CD14-positive monocyte (primary cell): ENCODE data around the gene PAFAH1B1. TPM values are rescaled to one million over a fixed set of nuclear protein-coding genes. Genes with fewer than 3 reads are reported as not detected.
"Not testable (repeated sequence)": the region's sequence is repeated elsewhere in the genome, so short reads cannot be mapped to it uniquely, and the experiment has no call there.

Source experiments
- DNase-seq, 3 donors: peaks; one replicate each; pipeline ENCODE4 v3.0.0-alpha.2; 2011 to 2022
- H2AFZ ChIP-seq: 2 replicates; pipeline ENCODE4 v1.6.0; 2012; ENCODE audit warnings: mild to moderate bottlenecking, low read depth, low read length, inconsistent platforms; ENCODE audit not compliant: insufficient read depth, poor library complexity, severe bottlenecking
- H3K27ac ChIP-seq, 2 donors: 1 replicate in 1 of 2; 2 replicates in 1 of 2; pipeline ENCODE4 v1.5.1; 2012 to 2013; ENCODE audit warnings: low read length in 2 of 2, control low read depth in 1 of 2, inconsistent platforms in 1 of 2, low read depth in 1 of 2, mild to moderate bottlenecking in 1 of 2
- H3K27me3 ChIP-seq, 2 donors: one replicate each; pipeline versions ENCODE4 v1.6.0 to v1.6.1; 2011 to 2013; ENCODE audit warnings: low read length in 2 of 2; ENCODE audit not compliant: control insufficient read depth in 2 of 2, insufficient read depth in 2 of 2
- H3K36me3 ChIP-seq, 2 donors: replicated peaks in 1 of 2; 1 replicate in 1 of 2; 2 replicates in 1 of 2; pipeline versions ENCODE4 v1.5.1 to v1.6.1; 2012 to 2013; ENCODE audit warnings: low read length in 2 of 2, control low read depth in 1 of 2, inconsistent platforms in 1 of 2, mild to moderate bottlenecking in 1 of 2; ENCODE audit not compliant: insufficient read depth in 2 of 2, control insufficient read depth in 1 of 2
- H3K4me1 ChIP-seq, 2 donors: 1 replicate in 1 of 2; 2 replicates in 1 of 2; pipeline versions ENCODE4 v1.5.1 to v1.6.1; 2012 to 2013; ENCODE audit warnings: low read length in 2 of 2, control low read depth in 1 of 2, inconsistent platforms in 1 of 2, mild to moderate bottlenecking in 1 of 2, moderate library complexity in 1 of 2; ENCODE audit not compliant: insufficient read depth in 2 of 2, control insufficient read depth in 1 of 2
- H3K4me2 ChIP-seq: replicated peaks from 2 replicates; pipeline ENCODE3; 2012; ENCODE audit warnings: low read length, moderate library complexity, mild to moderate bottlenecking; ENCODE audit not compliant: poor library complexity, severe bottlenecking; ENCODE audit errors: extremely low read depth
- H3K4me3 ChIP-seq, 3 experiments: fragments of 200-600 bp in 1 of 3; sonication (generic) in 1 of 3; replicated peaks in 1 of 3; 1 replicate in 2 of 3; 2 replicates in 1 of 3; pipeline ENCODE4 v1.5.1; 2011 to 2013; ENCODE audit warnings: low read length in 3 of 3, mild to moderate bottlenecking in 3 of 3, control low read depth in 2 of 3, low read depth in 2 of 3, inconsistent platforms in 1 of 3, moderate library complexity in 1 of 3
- H3K79me2 ChIP-seq: 2 replicates; pipeline ENCODE4 v1.6.0; 2012; ENCODE audit warnings: mild to moderate bottlenecking, control low read depth, inconsistent platforms, low read length, moderate library complexity; ENCODE audit not compliant: insufficient read depth
- H3K9ac ChIP-seq: 2 replicates; pipeline ENCODE4 v1.6.0; 2017; ENCODE audit warnings: low read length, mild to moderate bottlenecking; ENCODE audit not compliant: insufficient read depth, poor library complexity, severe bottlenecking
- H3K9me3 ChIP-seq, 2 donors: replicated peaks in 1 of 2; 1 replicate in 1 of 2; 2 replicates in 1 of 2; pipeline versions ENCODE4 v1.5.1 to v1.6.1; 2012 to 2013; ENCODE audit warnings: low read length in 2 of 2, control low read depth in 1 of 2; ENCODE audit not compliant: control insufficient read depth in 1 of 2, insufficient read depth in 1 of 2
- H4K20me1 ChIP-seq: 2 replicates; pipeline ENCODE4 v1.6.0; 2012; ENCODE audit warnings: mild to moderate bottlenecking, low read length, control low read depth, moderate library complexity; ENCODE audit not compliant: insufficient read depth
- H3K27ac Mint-ChIP-seq, 7 donors: one replicate each; pipeline ENCODE4 v1.8.0; 2020; ENCODE audit warnings: mild to moderate bottlenecking in 7 of 7, mixed read lengths in 7 of 7, moderate library complexity in 6 of 7, inconsistent platforms in 2 of 7
- H3K27me3 Mint-ChIP-seq, 3 donors: one replicate each; pipeline ENCODE4 v1.8.0; 2021 to 2022; ENCODE audit warnings: low read depth in 3 of 3, mild to moderate bottlenecking in 3 of 3, mixed read lengths in 3 of 3, moderate library complexity in 3 of 3, inconsistent platforms in 1 of 3
- H3K36me3 Mint-ChIP-seq, 2 donors: one replicate each; pipeline ENCODE4 v1.8.0; 2020; ENCODE audit warnings: mixed read lengths in 2 of 2, inconsistent platforms in 1 of 2, mild to moderate bottlenecking in 1 of 2
- H3K4me1 Mint-ChIP-seq: one replicate; pipeline ENCODE4 v1.8.0; 2020; ENCODE audit warnings: mild to moderate bottlenecking, mixed read lengths
- H3K4me3 Mint-ChIP-seq, 2 donors: one replicate each; pipeline ENCODE4 v1.8.0; 2020; ENCODE audit warnings: mild to moderate bottlenecking in 2 of 2, mixed read lengths in 2 of 2, moderate library complexity in 1 of 2
- H3K9me3 Mint-ChIP-seq, 7 donors: one replicate each; pipeline ENCODE4 v1.8.0; 2020 to 2022; ENCODE audit warnings: mixed read lengths in 7 of 7, mild to moderate bottlenecking in 6 of 7, moderate library complexity in 6 of 7, inconsistent platforms in 2 of 7
- WGBS: methylation state at CpG from one replicate; pipeline ENCODE4 v1.1.5; 2013; ENCODE audit warnings: missing lambda C conversion rate; ENCODE audit not compliant: insufficient coverage; 5-methylcytosine and 5-hydroxymethylcytosine counted together
- intact Hi-C, 2 donors: fragments of 100-400 bp; cut with micrococcal nuclease; formaldehyde crosslinking; loops; one replicate each; pipeline versions ENCODE4 v1.15.0 to v1.15.1; 2023
- polyA plus RNA-seq, 3 donors: library from polyadenylated mRNA; depleted of rRNA in 1 of 3; unstranded in 2 of 3; stranded (reverse) in 1 of 3; fragments of 300-500 nt in 2 of 3; fragments of >200 nt in 1 of 3; fragmentation: Illumina TruSeq in 2 of 3; gene quantifications; 1 replicate in 2 of 3; 2 replicates in 1 of 3; pipeline ENCODE4 v1.2.3, GENCODE V29; 2012 to 2021
- TF ChIP-seq, protein P1 (sequence below): fragments of 200-600 bp; IDR thresholded peaks from one replicate; pipeline ENCODE4 v1.8.0; 2022; ENCODE audit warnings: antibody characterized with exemption, mild to moderate bottlenecking

The PAFAH1B1 gene
- polyA plus RNA-seq, 3 donors: 9.1 to 51.8 (median 17.1) TPM

DNA sequence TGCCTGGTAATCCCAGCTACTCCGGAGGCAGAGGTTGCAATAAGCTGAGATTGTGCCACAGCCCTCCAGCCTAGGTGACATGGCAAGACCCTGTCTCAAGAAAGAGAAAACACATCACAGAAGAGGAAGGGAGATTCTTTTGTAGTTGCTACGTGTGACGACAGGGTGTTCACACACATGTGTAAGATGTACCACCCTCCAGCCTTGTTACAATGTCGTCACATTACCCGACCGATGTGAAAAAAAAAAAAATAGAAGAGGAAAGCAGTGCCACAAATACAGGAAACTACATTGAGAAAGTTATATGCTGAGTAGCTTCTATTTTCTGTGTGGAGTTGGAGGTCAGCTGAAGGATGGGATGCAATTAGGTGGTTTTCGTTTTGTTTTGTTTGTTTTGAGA, 62.1 kb downstream of the PAFAH1B1 start:
- H3K36me3 ChIP-seq: peaks cover 0 to 15% of the 10 kb centered on the region in 2 donors
- H3K4me3 Mint-ChIP-seq: no peak overlapping the region

DNA sequence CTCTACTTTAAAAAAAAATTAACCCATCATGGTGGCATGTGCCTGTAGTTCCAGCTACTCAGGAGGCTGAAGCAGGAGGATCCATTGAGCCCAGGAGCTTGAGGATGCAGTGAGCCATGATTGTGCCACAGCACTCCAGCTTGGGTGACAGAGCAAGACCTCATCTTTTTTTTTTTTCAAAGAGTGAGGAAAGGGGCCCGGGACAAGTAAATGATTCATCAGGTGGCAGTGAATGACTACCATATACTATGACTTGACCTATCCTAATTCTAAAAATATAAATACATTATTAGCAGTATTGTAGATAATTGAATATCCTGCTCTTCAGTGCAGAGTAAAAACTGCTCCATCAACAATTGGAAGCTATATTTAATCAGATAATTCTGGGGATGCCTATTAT, 62.8 kb downstream of the PAFAH1B1 start:
- peaks cover 96% of the 10 kb centered on the region for H4K20me1 ChIP-seq
- H3K9ac ChIP-seq: no peak overlapping the region
- H3K27ac ChIP-seq: peak overlapping the region in 1 of 2 donors; percentile 60
- H3K36me3 Mint-ChIP-seq: peaks cover 16 to 37% of the 10 kb centered on the region in 2 donors
- peaks cover 0 to 15% of the 10 kb centered on the region in 2 donors for H3K36me3 ChIP-seq
- TF ChIP-seq, protein P1, sequence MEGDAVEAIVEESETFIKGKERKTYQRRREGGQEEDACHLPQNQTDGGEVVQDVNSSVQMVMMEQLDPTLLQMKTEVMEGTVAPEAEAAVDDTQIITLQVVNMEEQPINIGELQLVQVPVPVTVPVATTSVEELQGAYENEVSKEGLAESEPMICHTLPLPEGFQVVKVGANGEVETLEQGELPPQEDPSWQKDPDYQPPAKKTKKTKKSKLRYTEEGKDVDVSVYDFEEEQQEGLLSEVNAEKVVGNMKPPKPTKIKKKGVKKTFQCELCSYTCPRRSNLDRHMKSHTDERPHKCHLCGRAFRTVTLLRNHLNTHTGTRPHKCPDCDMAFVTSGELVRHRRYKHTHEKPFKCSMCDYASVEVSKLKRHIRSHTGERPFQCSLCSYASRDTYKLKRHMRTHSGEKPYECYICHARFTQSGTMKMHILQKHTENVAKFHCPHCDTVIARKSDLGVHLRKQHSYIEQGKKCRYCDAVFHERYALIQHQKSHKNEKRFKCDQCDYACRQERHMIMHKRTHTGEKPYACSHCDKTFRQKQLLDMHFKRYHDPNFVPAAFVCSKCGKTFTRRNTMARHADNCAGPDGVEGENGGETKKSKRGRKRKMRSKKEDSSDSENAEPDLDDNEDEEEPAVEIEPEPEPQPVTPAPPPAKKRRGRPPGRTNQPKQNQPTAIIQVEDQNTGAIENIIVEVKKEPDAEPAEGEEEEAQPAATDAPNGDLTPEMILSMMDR: no peak
- no peak overlapping the region for H3K4me3 ChIP-seq
- no peak overlapping the region for H3K4me2 ChIP-seq
- H3K9me3 Mint-ChIP-seq: peaks cover 0 to 2% (median 0%) of the 10 kb centered on the region in 7 donors
- H3K27me3 Mint-ChIP-seq: no peaks in the 10 kb centered on the region
- H3K27ac Mint-ChIP-seq: peak overlapping the region in 6 of 7 donors; percentile 18 to 93 (median 82)
- H3K4me3 Mint-ChIP-seq: no peak overlapping the region
- WGBS: no CpG with 5 or more reads among the region's 1 CpG
- H3K4me1 ChIP-seq: peaks cover 0 to 9% of the 10 kb centered on the region in 2 donors
- intact Hi-C loops: no loop called here
- H3K4me1 Mint-ChIP-seq: peaks cover 35% of the 10 kb centered on the region
- peak; percentile 7 to 56 (median 14) for DNase-seq
- peaks cover 93% of the 10 kb centered on the region for H3K79me2 ChIP-seq
- H3K27me3 ChIP-seq: no peaks in the 10 kb centered on the region
- no peaks in the 10 kb centered on the region for H3K9me3 ChIP-seq
- H2AFZ ChIP-seq: no peak overlapping the region

More for the DNA sequence above, 62.1 kb downstream of the PAFAH1B1 start:
- H3K36me3 Mint-ChIP-seq: peaks cover 22 to 43% of the 10 kb centered on the region in 2 donors
- peaks cover 29% of the 10 kb centered on the region for H3K4me1 Mint-ChIP-seq
- H3K9ac ChIP-seq: no peak overlapping the region
- intact Hi-C loops: no loop called here
- H3K27ac ChIP-seq: peak overlapping the region in 1 of 2 donors; percentile 60
- peak overlapping the region in 6 of 7 donors; percentile 46 to 93 (median 82) for H3K27ac Mint-ChIP-seq
- peaks cover 93% of the 10 kb centered on the region for H3K79me2 ChIP-seq
- WGBS: no CpG with 5 or more reads among the region's 7 CpGs
- peaks cover 96% of the 10 kb centered on the region for H4K20me1 ChIP-seq
- H3K9me3 Mint-ChIP-seq: peaks cover 0 to 2% (median 0%) of the 10 kb centered on the region in 7 donors
- TF ChIP-seq, protein P1: no peak
- no peaks in the 10 kb centered on the region for H3K27me3 ChIP-seq
- no peak overlapping the region for H3K4me2 ChIP-seq
- H3K4me1 ChIP-seq: peaks cover 0 to 9% of the 10 kb centered on the region in 2 donors
- no peaks in the 10 kb centered on the region for H3K27me3 Mint-ChIP-seq
- H2AFZ ChIP-seq: no peak overlapping the region
- DNase-seq: peak; percentile 32 to 63 (median 55)
- H3K4me3 ChIP-seq: no peak overlapping the region
- H3K9me3 ChIP-seq: no peaks in the 10 kb centered on the region

DNA sequence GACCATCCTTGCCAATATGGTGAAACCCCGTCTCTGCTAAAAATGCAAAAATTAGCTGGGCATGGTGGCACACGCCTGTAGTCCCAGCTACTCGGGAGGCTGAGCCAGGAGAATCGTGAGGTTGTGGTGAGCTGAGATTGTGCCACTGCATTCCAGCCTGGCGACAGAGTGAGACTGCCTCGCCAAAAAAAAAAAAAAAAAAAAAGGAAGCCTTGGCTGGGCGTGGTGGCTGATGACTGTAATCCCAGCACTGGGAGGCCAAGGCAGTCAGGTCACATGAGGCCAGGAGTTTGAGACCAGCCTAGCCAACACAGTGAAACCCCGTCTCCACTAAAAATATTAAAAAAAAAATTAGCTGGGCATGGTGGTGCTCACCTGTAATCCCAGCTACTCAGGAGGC, 65.9 kb downstream of the PAFAH1B1 start:
- Mint-ChIP-seq H3K4me1 (peaks cover 43% of the 10 kb centered on the region), H3K27ac (peak overlapping the region in 6 of 7 donors; percentile 11 to 78 (median 62)), H3K36me3 (peaks cover 3 to 37% of the 10 kb centered on the region in 2 donors)
- Histone ChIP-seq H3K36me3 (peaks cover 0 to 16% of the 10 kb centered on the region in 2 donors), H3K27ac (peak overlapping the region in 1 of 2 donors; percentile 69), H4K20me1 (peaks cover 99% of the 10 kb centered on the region), H3K79me2 (peaks cover 99% of the 10 kb centered on the region)
- DNase-seq: peak; percentile 44 to 57 (median 45)
- H2AFZ ChIP-seq, H3K9ac ChIP-seq, intact Hi-C loops, H3K4me3 Mint-ChIP-seq, H3K27me3 ChIP-seq, H3K9me3 ChIP-seq, H3K9me3 Mint-ChIP-seq, H3K27me3 Mint-ChIP-seq, H3K4me3 ChIP-seq, H3K4me1 ChIP-seq, H3K4me2 ChIP-seq: not testable (repeated sequence)
- WGBS: 22% methylated on average over 3 of the region's 8 CpGs
